Spleen (tissue), 7 donors: ENCODE data around the gene HLCS.

ENCODE experiments used
- CTCF ChIP-seq, 11 experiments: fragments of 200-600 bp in 7 of 11; fragments of 450-650 bp in 4 of 11; sonication (generic) in 4 of 11; IDR thresholded peaks in 8 of 11; conservative IDR thresholded peaks in 3 of 11; 1 replicate in 7 of 11; 2 replicates in 4 of 11; pipeline versions ENCODE4 v1.4.0 to v1.8.0; 2016 to 2021; ENCODE audit warnings: antibody characterized with exemption in 11 of 11, inconsistent platforms in 4 of 11, mild to moderate bottlenecking in 1 of 11
- POLR2A ChIP-seq, 3 donors: fragments of 450-650 bp; IDR thresholded peaks; one replicate each; pipeline ENCODE4 v1.5.1; 2017; ENCODE audit warnings: antibody characterized with exemption in 3 of 3, mild to moderate bottlenecking in 1 of 3
- POLR2AphosphoS5 ChIP-seq, 3 donors: sonication (generic); formaldehyde crosslinking; IDR thresholded peaks; one replicate each; pipeline ENCODE4 v1.5.1; 2017; ENCODE audit warnings: antibody characterized with exemption in 3 of 3
- donor health status: DM: no; HTN: no; CAD: no; lungs with moderate emphysema.
- donor health status: DM: no; HTN: no; CAD: no.
- donor health status: DM: no; HTN: no; CAD: no.

DNA sequence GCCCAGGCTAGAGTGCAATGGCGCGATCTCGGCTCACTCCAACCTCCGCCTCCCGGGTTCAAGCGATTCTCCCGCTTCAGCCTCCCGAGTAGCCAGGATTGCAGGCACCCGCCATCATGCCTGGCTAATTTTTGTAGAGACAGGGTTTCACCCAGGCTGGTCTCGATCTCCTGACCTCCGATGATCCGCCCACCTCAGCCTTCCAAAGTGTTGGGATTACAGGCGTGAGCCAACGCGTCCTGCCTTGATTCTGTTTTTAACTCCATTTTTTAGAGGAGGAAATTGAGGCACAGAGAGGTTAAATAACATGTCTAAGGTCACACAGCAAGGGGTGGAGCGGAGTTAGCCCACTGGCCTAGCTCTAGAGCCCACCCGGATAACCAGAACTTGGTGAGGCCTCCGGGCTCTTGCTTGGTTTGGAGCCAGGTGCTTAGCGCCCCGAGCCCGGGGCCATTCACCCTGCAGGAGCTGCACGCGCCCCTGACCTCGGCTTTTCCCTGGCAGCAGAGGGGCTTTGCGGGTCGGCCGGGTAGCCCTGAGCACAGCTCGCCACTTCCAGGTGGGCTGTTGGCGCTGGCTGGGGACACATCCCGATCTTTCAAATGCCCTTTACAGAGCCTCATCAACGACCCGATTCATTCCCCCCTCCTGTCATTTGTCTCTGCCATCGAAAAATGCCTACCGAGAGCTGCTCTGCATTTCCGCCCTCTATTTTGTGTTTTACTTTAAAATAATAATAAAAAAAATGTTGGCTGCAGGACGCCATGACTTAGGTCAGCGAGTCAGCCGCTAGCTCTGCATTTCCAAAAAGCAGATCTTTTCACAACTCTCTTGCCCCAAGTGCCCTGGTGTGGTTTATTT, 256.4 kb downstream of the HLCS start:
- no peak for TF ChIP-seq CTCF (IDR thresholded peaks at IDR 0.05 in 8 of 11, conservative IDR thresholded peaks at IDR 0.05 in 3 of 11)
- no peak for TF ChIP-seq POLR2A (IDR thresholded peaks at IDR 0.05)
- TF ChIP-seq POLR2AphosphoS5 (IDR thresholded peaks at IDR 0.05) = no peak
